Fibroblast of gingiva (primary cell): ENCODE data around the gene PMP22.
"Not testable (repeated sequence)": the region's sequence is repeated elsewhere in the genome, so short reads cannot be mapped to it uniquely, and the experiment has no call there.

ENCODE experiments used
- DNase-seq: peaks from one replicate; pipeline ENCODE4 v3.0.0-alpha.2; 2011; ENCODE audit warnings: low read depth

The PMP22 gene

GRCh38 chr17:15210247-15210646, 54.9 kb downstream of the PMP22 start:
- DNase-seq = no peak

GRCh38 chr17:15203062-15203461, 62.1 kb downstream of the PMP22 start:
- not testable (repeated sequence) for DNase-seq

DNA sequence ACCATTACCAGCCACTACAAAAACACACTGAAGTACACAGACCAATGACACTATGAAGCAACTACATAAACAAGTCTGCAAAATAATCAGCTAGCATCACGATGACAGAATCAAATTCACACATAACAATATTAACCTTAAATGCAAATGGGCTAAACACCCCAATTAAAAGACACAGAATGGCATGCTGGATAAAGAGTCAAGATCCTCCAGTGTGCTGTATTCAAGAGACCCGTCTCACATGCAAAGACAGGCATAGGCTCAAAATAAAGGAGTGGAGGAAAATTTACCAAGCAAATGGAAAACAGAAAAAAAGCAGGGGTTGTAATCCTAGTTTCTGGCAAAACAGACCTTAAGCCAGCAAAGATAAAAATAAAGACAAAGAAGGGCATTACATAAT, 64.6 kb downstream of the PMP22 start:
- not testable (repeated sequence) for DNase-seq

- DNase-seq = no peak
Measured at GRCh38 chr17:15197229-15197628, 67.9 kb downstream of the PMP22 start.

DNA sequence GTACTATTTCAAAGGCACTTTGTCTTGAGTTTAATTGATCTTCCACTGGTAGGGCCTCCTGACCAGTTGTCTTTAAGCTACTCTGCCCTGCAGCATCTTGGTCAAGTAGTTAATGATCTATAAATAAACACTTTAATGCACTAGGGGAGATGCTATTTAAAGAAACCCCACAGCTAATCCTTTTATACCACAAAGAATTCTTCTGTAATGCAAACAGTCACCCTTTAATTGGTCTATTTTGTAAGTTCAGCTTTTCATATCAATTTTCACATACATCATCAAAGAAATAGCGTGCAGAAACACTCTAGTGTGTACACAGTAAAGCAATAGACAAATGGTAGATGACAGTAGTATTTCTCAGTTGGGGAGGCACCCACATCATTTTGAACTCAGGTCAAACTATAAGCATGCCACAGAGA, 70.3 kb downstream of the PMP22 start:
- DNase-seq = peak; percentile 64

DNA sequence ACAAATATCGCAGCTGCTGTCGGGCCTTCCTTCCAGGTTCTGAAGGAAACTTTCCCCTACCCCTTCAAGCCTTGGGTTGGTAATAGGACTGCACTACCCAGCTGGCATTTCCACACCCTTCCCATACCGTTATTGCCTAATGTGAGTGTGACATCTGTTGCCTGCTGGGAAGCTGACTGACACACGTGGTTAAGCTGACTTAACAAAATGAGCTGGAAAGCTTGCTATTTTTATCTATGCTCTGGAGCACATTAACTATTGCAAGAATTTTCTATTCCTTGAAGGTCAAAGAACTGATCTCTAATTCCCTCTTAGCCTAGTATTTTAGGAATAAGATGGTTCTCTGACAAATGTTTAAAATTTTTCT, 79.5 kb downstream of the PMP22 start:
- DNase-seq = peak; percentile 95

- no peak for DNase-seq
Measured at GRCh38 chr17:15184872-15185624, 80.1 kb downstream of the PMP22 start.

DNA sequence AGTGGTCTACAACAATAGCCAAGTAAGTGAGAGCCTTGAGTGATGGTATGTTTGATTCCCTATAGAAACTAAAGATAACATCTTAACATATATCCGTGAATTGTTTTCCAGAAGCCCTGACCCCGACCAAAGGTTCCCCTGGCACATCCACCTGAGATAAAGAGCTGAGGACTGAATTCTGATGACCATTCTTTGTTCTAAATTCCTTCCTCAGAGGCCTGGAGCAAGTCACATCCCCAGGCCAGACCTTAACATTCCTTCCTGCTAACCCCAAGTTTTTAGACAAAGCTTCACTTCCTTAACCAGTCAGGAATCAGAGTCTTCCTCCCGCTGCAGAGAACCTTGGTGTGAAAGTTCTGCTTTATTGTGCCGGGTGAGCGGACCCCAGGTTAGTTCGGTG, 83.3 kb downstream of the PMP22 start:
- DNase-seq = no peak

DNA sequence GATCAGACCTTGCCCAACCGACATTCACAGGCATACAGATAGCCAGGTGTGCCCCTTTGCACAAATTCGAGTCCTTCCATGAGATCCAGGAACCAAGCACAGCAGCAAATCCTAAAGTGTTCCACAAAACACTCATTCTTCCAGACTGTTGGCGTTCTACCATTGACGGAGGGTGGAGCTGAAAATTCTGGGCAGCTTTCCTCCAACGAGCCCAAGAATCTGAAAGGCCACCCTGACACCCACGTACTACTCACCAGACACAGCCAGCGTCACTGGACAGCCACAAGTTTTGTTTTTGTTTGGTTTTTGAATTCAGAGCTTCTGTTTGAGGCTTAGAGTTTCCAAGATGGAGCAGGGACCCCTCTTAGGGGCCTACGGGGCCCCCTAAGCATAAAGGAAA, 83.8 kb downstream of the PMP22 start:
- DNase-seq = no peak

DNA sequence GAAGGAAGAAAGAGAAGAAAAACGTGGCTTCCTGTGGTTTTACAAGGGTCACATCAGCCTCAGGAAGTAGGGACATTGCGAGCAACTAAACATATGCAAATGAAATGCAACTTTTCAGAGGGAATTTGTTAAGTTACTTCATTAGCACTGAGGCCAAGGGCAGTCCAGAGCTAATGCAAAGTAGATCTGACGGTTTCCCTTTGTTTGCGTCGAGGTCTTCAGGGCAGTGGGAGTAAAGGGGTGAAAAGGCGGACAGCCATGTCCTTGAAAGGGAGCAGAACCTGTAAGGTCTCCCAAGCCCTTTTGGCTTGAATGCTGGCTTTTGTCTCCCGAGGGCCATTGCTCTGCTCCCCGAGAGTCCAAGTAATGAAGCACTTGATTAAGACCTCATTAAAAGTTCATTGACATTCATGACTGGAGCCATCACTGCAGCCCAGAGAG, 85.0 kb downstream of the PMP22 start:
- DNase-seq = no peak
